Activated T-helper 9 cell treated with anti-CD3 and anti-CD28 coated beads, Interleukin-2, amount 50 U/mL, for 16 hours (primary cell): Measurements from ENCODE around the gene IGF1R.

ENCODE experiments used
- DNase-seq: peaks from one replicate; pipeline ENCODE4 v3.0.0-alpha.2; 2020; ENCODE audit warnings: low read depth

Gene IGF1R

GRCh38 chr15:98826658-98827057, 178.3 kb downstream of the IGF1R start:
- DNase-seq, result no peak

GRCh38 chr15:98827217-98827616, 178.9 kb downstream of the IGF1R start:
- no peak for DNase-seq

- no peak for DNase-seq
These were observed 181.8 kb downstream of the IGF1R start for GRCh38 chr15:98830034-98830634.

DNA sequence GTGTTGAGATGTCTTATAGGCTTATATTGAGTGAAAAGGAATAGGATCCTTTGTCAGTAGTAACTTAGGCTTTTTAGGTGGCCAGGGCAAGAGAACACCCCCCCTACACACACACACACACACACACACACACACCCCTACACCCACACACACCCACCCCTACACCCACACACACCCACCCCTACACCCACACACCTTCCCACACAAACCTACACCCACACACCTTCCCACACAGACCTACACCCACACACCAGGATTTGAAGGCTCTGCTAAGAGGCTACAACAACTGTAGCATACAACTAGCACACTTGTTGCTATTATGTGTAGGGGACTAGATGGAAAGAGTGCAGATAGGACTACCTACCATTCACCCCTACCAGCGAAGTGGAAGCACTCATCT, 186.6 kb downstream of the IGF1R start:
- DNase-seq, result no peak

- DNase-seq, result no peak
These were observed 187.5 kb downstream of the IGF1R start for GRCh38 chr15:98835876-98836275.

GRCh38 chr15:98838387-98839259, 190.3 kb downstream of the IGF1R start:
- no peak for DNase-seq

- no peak for DNase-seq
These were observed 191.7 kb downstream of the IGF1R start for GRCh38 chr15:98840053-98840452.

- DNase-seq, result no peak
These were observed 193.2 kb downstream of the IGF1R start for GRCh38 chr15:98841419-98841970.

DNA sequence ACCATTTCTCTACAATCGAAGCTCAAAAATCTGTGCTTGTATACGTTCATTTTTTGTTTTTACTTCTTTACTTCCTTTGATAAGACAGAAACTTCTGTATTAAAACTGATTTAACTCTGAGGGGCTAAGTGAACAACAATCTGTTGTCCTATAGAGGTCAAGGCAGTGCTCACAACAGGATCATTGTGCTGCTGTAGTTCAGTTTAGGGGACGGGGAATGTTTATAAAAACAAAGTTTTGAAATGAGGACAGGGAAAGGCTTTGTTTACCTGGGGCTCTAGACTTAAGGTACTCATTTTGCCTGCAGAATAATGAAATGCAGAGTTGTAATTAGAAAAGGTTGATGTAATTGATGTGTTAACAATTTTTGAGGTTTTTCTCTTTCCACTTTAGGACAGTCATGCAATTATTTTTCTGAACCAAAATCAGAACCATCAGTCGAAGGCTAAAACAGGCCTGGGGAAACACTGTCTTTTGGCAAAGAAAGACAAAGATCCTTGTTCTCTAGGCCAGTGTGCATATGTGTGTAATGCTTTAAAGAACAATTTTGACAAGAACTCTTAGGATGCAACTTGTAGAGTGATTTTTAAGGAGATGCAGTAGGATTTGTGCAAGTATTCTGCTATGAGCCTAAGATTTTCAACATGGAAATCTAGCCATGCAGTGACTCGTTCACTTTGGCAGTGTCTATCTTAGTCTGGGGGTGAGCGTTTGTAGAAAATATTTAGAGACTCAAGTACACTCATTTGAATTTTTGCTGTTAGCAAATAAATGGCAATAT, 194.0 kb downstream of the IGF1R start:
- no peak for DNase-seq

DNA sequence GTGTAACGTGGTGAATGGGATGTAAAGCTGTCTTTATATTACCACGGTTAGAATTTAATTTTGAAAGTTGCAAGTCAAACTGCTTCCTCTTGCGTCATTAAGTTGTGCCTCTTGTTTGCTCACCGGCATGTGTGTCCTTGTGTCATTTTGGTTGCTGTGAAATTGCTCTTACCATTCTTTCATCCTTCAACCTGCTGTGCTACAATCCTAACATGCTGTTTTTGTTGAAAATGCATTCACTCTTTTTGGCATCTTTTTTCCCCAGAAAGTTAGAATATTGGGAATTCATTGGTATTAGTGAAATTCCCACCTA, 194.6 kb downstream of the IGF1R start:
- no peak for DNase-seq

DNA sequence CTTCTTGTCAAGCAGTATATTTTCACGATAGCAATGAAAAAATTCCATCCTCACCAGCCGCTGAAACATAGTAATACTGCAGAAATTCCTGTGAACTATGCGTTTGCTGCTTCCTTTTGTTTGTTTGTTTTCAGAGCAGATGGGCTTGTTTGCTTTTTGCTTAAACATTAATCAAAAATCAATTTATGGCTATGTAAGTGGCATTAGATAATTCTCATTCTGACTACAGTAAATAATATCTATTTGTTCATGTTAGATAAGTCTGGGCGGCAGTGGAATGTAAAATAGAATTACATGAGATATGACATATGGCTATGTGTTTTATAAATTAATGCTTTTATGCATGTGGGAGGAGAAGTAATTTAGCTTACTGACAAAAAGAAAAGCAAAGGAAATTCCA, 195.5 kb downstream of the IGF1R start:
- no peak for DNase-seq

GRCh38 chr15:98844261-98844660, 195.9 kb downstream of the IGF1R start:
- no peak for DNase-seq

GRCh38 chr15:98845138-98845884, 197.0 kb downstream of the IGF1R start:
- no peak for DNase-seq

- DNase-seq, result peak; percentile 34
These were observed 202.7 kb downstream of the IGF1R start for GRCh38 chr15:98850961-98851572.

GRCh38 chr15:98853161-98853560, 204.8 kb downstream of the IGF1R start:
- peak; percentile 49 for DNase-seq

- no peak for DNase-seq
These were observed 205.5 kb downstream of the IGF1R start for GRCh38 chr15:98853617-98854420.

GRCh38 chr15:98854496-98854895, 206.2 kb downstream of the IGF1R start:
- DNase-seq, result no peak

- DNase-seq, result no peak
These were observed 206.9 kb downstream of the IGF1R start for GRCh38 chr15:98855067-98855814.

DNA sequence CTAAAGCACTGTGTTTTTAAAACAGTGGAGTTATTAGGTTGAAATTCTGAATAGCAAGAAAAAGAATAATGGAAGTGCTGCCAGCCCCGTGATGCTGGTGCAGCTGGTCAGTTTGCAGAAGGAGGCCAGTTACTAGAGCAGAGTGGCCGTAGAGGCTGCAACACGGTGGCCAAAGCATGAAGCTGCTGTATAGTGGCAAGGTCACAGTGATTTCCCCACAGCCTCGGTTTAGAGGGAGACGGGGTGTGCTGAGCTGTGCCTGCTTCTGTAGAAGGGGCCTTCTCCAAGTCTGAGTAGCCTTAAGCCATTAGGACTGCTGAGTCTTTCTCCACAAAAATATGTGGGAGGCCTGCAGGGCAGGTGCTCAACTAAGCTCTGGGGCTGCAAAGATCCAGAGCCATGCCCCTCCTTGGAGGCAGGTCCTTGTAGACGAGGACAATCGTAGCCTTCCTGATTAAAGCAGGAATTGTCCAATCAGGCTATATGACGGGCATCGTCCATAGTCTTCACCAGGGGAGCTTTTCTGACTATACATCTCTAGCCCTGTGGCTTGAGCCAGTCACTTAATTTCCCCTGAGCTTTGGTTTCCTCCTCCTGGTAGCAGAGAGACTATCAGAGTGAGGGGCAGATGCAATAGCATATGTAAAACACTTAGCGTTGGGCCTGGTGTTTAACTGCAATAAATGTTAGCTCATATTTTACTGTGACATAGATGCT, 207.6 kb downstream of the IGF1R start:
- no peak for DNase-seq
